ENCODE results near the gene HSPA8.

Gene HSPA8

GRCh38 chr11:123100379-123101085 is 38.6 kb upstream of the HSPA8 start:
- Histone ChIP-seq H3K4me3 (ENCODE audit: low read length) (no peak overlapping the region), H3K9me3 (ENCODE audit: control insufficient read depth, insufficient read depth, low read length) (no peaks in the 10 kb centered on the region), H4K20me1 (ENCODE audit: control insufficient read depth, insufficient read depth, low read depth, low read length) (no peaks in the 10 kb centered on the region), H3K27me3 (ENCODE audit: control insufficient read depth, low read length) (peaks cover 6% of the 10 kb centered on the region; the same call in 1 of the 2 replicates), H3K79me2 (ENCODE audit: control insufficient read depth, low read length) (no peaks in the 10 kb centered on the region), H3K4me2 (ENCODE audit: low read length) (no peak overlapping the region), H3F3A (ENCODE audit: control insufficient read depth, insufficient read depth) (no peaks in the 10 kb centered on the region), H3K36me3 (ENCODE audit: control insufficient read depth, low read length) (no peaks in the 10 kb centered on the region), H3K4me1 (ENCODE audit: control insufficient read depth, low read length) (no peaks in the 10 kb centered on the region), H3K27ac (ENCODE audit: low read depth, low read length) (no peak overlapping the region), H3K9me2 (replicated peaks; ENCODE audit: control insufficient read depth, low read length) (no peaks in the 10 kb centered on the region)
- TF ChIP-seq CTCF (IDR thresholded peaks at IDR 0.05; ENCODE audit: low read depth, low read length, poor library complexity, severe bottlenecking): no peak
- no peak for TF ChIP-seq EZH2phosphoT487 (IDR thresholded peaks at IDR 0.05; ENCODE audit: borderline replicate concordance, low read length)

GRCh38 chr11:123098990-123099389 is 37.1 kb upstream of the HSPA8 start:
- Histone ChIP-seq H3K27ac (ENCODE audit: low read depth, low read length) (no peak overlapping the region), H3K4me3 (ENCODE audit: low read length) (no peak overlapping the region), H4K20me1 (ENCODE audit: control insufficient read depth, insufficient read depth, low read depth, low read length) (no peaks in the 10 kb centered on the region), H3K9me3 (ENCODE audit: control insufficient read depth, insufficient read depth, low read length) (no peaks in the 10 kb centered on the region), H3K4me2 (ENCODE audit: low read length) (no peak overlapping the region), H3F3A (ENCODE audit: control insufficient read depth, insufficient read depth) (no peaks in the 10 kb centered on the region), H3K9me2 (replicated peaks; ENCODE audit: control insufficient read depth, low read length) (no peaks in the 10 kb centered on the region), H3K79me2 (ENCODE audit: control insufficient read depth, low read length) (no peaks in the 10 kb centered on the region), H3K4me1 (ENCODE audit: control insufficient read depth, low read length) (no peaks in the 10 kb centered on the region), H3K36me3 (ENCODE audit: control insufficient read depth, low read length) (no peaks in the 10 kb centered on the region), H3K27me3 (ENCODE audit: control insufficient read depth, low read length) (peaks cover 6% of the 10 kb centered on the region; the same call in 1 of the 2 replicates)
- TF ChIP-seq CTCF (IDR thresholded peaks at IDR 0.05; ENCODE audit: low read depth, low read length, poor library complexity, severe bottlenecking): no peak

GRCh38 chr11:123093739-123094138 is 31.8 kb upstream of the HSPA8 start:
- no peak overlapping the region for H3K27ac ChIP-seq (ENCODE audit: low read depth, low read length)
- H4K20me1 ChIP-seq (ENCODE audit: control insufficient read depth, insufficient read depth, low read depth, low read length): no peaks in the 10 kb centered on the region
- H3K4me2 ChIP-seq (ENCODE audit: low read length): no peak overlapping the region
- no peaks in the 10 kb centered on the region for H3K4me1 ChIP-seq (ENCODE audit: control insufficient read depth, low read length)
- no peak for TF ChIP-seq EZH2phosphoT487 (IDR thresholded peaks at IDR 0.05; ENCODE audit: borderline replicate concordance, low read length)
- no peak for TF ChIP-seq CTCF (IDR thresholded peaks at IDR 0.05; ENCODE audit: low read depth, low read length, poor library complexity, severe bottlenecking)
- no peaks in the 10 kb centered on the region for H3K9me2 ChIP-seq (replicated peaks; ENCODE audit: control insufficient read depth, low read length)
- H3K9me3 ChIP-seq (ENCODE audit: control insufficient read depth, insufficient read depth, low read length): no peaks in the 10 kb centered on the region
- no peaks in the 10 kb centered on the region for H3F3A ChIP-seq (ENCODE audit: control insufficient read depth, insufficient read depth)
- no peaks in the 10 kb centered on the region for H3K79me2 ChIP-seq (ENCODE audit: control insufficient read depth, low read length)
- no peaks in the 10 kb centered on the region for H3K27me3 ChIP-seq (ENCODE audit: control insufficient read depth, low read length)
- H3K36me3 ChIP-seq (ENCODE audit: control insufficient read depth, low read length): no peaks in the 10 kb centered on the region
- H3K4me3 ChIP-seq (ENCODE audit: low read length): no peak overlapping the region
